ENCODE results near the gene MAST4.

The MAST4 gene

GRCh38 chr5:66717455-66718373, 121.5 kb downstream of the MAST4 start (continued):
- TF ChIP-seq PBX3 (CRISPR knock-in tag; IDR thresholded peaks at IDR 0.05), result no peak

- no peaks in the 10 kb centered on the region for H3K9me3 ChIP-seq (ENCODE audit: control insufficient read depth, insufficient read depth, low read depth, low read length)
- TF ChIP-seq ZBTB7A (tag by site-specific recombination; IDR thresholded peaks at IDR 0.05; ENCODE audit: low read depth) (no peak), ZNF416 (tag by site-specific recombination; IDR thresholded peaks at IDR 0.05) (no peak), ZNF768 (tag by site-specific recombination; IDR thresholded peaks at IDR 0.05) (no peak), ZNF335 (tag by site-specific recombination; conservative IDR thresholded peaks at IDR 0.05) (peak; percentile 65), ZNF16 (tag by site-specific recombination; IDR thresholded peaks at IDR 0.05; ENCODE audit: low read depth) (no peak), ZNF610 (tag by site-specific recombination; IDR thresholded peaks at IDR 0.05; ENCODE audit: borderline replicate concordance) (no peak), ZNF223 (tag by site-specific recombination; IDR thresholded peaks at IDR 0.05) (no peak)
- no peak overlapping the region for H3K27ac ChIP-seq (ENCODE audit: extremely low read depth, low read depth, low read length)
- ChIA-PET CTCF (interaction anchor here (1.5 kb wide), 1 partner anchor 38 kb away, joined by 5 read pairs; no protein-coding TSS in a partner anchor), POLR2A (interaction anchor here (0.7 kb wide), 2 partner anchors 60 to 220 kb away, joined by 4 to 6 read pairs; no protein-coding TSS in a partner anchor)
- H3K36me3 ChIP-seq (ENCODE audit: control insufficient read depth in 2 of 2, insufficient read depth in 1 of 2, low read length in 2 of 2), result no peaks in the 10 kb centered on the region
- peaks cover 14% of the 10 kb centered on the region for H3K4me1 ChIP-seq (ENCODE audit: control insufficient read depth, insufficient read depth, low read length)
- no peak overlapping the region for H3K4me3 ChIP-seq (ENCODE audit: low read depth, low read length)
Measured at GRCh38 chr5:66718374-66719002, 122.3 kb downstream of the MAST4 start.

GRCh38 chr5:66720780-66721179, 124.6 kb downstream of the MAST4 start:
- no peaks in the 10 kb centered on the region for H3K9me3 ChIP-seq (ENCODE audit: control insufficient read depth, insufficient read depth, low read depth, low read length)
- no peaks in the 10 kb centered on the region for H3K36me3 ChIP-seq (ENCODE audit: control insufficient read depth in 2 of 2, insufficient read depth in 1 of 2, low read length in 2 of 2)
- H3K27ac ChIP-seq (ENCODE audit: extremely low read depth, low read depth, low read length), result no peak overlapping the region
- ChIA-PET POLR2A (no interaction called here), CTCF (no interaction called here)
- peaks cover 14% of the 10 kb centered on the region for H3K4me1 ChIP-seq (ENCODE audit: control insufficient read depth, insufficient read depth, low read length)
- TF ChIP-seq GFI1B (tag by site-specific recombination; IDR thresholded peaks at IDR 0.05) (no peak), ZNF24 (tag by site-specific recombination; IDR thresholded peaks at IDR 0.05) (no peak), ZNF112 (tag by site-specific recombination; IDR thresholded peaks at IDR 0.05) (no peak), GLI2 (tag by site-specific recombination; IDR thresholded peaks at IDR 0.05; ENCODE audit: borderline replicate concordance, low read depth) (no peak), ZSCAN30 (tag by site-specific recombination; IDR thresholded peaks at IDR 0.05) (no peak), PBX3 (CRISPR knock-in tag; IDR thresholded peaks at IDR 0.05) (no peak), ZNF311 (tag by site-specific recombination; IDR thresholded peaks at IDR 0.05; ENCODE audit: borderline replicate concordance) (no peak), ZBTB7A (tag by site-specific recombination; IDR thresholded peaks at IDR 0.05; ENCODE audit: low read depth) (no peak), KLF9 (tag by site-specific recombination; IDR thresholded peaks at IDR 0.05; ENCODE audit: low read depth) (no peak), ZBTB11 (tag by site-specific recombination; conservative IDR thresholded peaks at IDR 0.05; ENCODE audit: low read depth) (no peak), ZNF174 (tag by site-specific recombination; IDR thresholded peaks at IDR 0.05) (no peak), ZBTB21 (tag by site-specific recombination; IDR thresholded peaks at IDR 0.05) (no peak), TSHZ1 (tag by site-specific recombination; IDR thresholded peaks at IDR 0.05; ENCODE audit: borderline replicate concordance) (no peak), ZNF335 (tag by site-specific recombination; conservative IDR thresholded peaks at IDR 0.05) (no peak), ZNF580 (tag by site-specific recombination; IDR thresholded peaks at IDR 0.05) (no peak), KLF1 (tag by site-specific recombination; IDR thresholded peaks at IDR 0.05) (no peak)
- H3K4me3 ChIP-seq (ENCODE audit: low read depth, low read length), result no peak overlapping the region
